Non-pigmented ciliary epithelial cell (primary cell): ENCODE results near the gene DBN1.
"Not testable (repeated sequence)": the region's sequence is repeated elsewhere in the genome, so short reads cannot be mapped to it uniquely, and the experiment has no call there.

Experiments
- DNase-seq: peaks from one replicate; pipeline ENCODE4 v3.0.0-alpha.2; 2010; ENCODE audit warnings: low read depth

Gene DBN1

GRCh38 chr5:177429248-177430040 lies 44.0 kb downstream of the DBN1 start:
- no peak for DNase-seq

- no peak for DNase-seq
Measured at GRCh38 chr5:177428574-177429217, 44.7 kb downstream of the DBN1 start.

DNA sequence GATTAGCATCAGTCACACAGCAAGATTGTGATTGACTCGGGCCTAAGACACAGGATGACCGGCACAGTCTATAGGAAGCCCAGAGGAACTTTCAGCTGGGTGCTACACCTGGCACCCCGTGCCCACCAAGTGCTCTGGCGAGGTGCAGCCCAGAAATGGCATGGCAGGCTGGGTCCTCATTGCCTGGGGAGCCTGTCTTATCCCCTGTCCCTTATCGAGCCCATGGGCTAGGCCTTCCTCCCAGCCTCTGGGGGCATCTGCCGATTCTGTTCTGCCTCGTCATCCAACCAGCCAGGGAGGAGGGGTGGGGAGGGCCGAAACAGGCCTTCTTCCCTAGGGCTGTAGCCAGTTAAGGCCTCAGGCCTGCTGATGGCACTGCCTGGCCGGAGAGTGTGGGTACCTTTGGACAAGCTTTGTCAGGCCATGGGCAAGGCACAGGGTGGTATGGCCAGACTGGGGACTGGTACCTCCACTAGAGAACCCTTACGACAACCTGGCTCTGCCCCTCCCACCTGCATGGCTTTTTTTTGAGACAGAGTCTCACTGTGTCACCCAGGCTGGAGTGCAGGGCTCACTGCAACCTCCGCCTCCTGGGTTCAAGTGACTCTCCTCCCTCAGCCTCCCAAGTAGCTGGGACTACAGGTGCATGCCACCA lies 45.4 kb downstream of the DBN1 start:
- no peak for DNase-seq

DNA sequence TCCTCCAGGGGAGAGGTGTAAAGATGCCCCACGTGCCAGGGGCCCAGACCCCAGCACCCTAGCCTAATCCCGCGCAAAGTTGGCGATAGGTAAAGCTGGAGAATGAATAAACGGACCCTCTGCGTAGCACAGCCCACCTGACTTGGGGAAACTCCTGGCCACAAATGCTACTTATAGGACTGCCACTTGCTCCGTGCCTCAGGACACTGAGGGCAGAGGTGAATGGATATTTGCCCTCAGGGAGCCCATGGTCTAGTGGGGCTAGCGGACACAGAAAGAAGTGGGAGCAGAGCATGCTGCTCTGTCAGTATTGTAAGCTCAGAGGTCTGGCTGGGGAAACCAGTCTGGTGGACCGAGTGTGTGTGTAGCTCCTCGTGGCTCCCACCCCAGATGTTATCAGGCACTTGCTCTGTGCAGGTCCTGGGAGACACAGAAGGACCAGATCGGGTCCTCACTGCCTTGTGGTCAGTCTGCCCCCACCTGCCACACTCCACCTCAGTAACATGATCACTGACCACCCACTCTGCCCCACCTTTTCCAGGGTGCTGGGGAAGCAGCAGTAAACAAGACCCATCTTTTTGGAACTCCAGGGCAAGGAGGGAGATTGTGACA lies 46.1 kb downstream of the DBN1 start:
- no peak for DNase-seq

GRCh38 chr5:177426566-177427210 lies 46.7 kb downstream of the DBN1 start, which contains the start of gene GRK6:
Gene GRK6 (plus strand): TSS chr5:177426676. CDS start chr5:177426846, 170 bp downstream.
- DNase-seq = no peak

GRCh38 chr5:177425801-177426565 lies 47.5 kb downstream of the DBN1 start:
- DNase-seq = peak; percentile 100

DNA sequence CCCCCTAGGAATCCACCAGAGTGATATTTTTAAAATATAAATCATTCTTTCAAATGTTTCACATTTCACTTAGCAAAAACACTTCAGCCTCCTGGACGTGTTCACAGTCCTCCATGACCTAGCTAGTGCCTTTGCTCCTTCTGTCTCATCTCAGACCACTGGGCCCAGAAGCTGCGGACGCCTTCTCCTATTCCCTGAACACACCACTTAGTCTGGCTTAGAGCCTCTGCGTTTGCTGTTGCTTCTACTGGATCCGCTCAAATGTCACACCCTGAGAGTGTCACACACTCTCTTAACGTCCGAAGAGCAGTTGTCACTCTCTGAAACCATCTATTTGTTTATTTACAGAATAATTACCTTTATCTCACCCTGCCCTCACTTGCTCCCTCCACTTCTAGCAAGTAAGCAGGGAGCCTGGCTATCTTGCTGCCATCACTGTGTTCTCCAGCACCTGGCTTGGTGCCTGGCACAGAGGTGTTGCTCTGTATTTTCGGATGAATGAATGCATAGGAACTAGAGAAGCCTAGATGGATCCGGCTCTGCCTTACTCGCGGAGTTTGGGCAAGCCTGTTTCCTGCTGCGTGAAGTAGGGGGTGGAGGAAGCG lies 48.1 kb downstream of the DBN1 start:
- DNase-seq = no peak

DNA sequence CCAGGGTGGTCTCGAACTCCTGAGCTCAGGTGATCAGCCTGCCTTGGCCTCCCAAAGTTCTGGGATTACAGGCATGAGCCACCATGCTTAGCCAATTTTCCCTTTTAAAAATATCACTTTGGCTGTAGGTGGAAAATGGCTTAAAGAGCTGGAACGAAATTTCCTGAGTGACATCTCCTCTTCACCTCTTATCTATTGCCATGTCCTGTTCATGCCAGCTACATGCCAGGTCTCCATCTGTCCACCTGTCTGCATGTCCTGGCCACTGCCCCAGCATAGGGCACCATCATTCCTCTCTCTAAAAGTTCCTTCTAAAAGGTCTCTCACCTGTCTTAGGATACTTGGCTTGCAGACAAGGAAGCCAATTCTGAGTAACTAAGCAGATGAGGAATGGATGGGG lies 49.8 kb downstream of the DBN1 start:
- DNase-seq = no peak

- DNase-seq = no peak
Measured at GRCh38 chr5:177421062-177421798, 52.2 kb downstream of the DBN1 start.

GRCh38 chr5:177420472-177420871 lies 53.0 kb downstream of the DBN1 start:
- DNase-seq = not testable (repeated sequence)

DNA sequence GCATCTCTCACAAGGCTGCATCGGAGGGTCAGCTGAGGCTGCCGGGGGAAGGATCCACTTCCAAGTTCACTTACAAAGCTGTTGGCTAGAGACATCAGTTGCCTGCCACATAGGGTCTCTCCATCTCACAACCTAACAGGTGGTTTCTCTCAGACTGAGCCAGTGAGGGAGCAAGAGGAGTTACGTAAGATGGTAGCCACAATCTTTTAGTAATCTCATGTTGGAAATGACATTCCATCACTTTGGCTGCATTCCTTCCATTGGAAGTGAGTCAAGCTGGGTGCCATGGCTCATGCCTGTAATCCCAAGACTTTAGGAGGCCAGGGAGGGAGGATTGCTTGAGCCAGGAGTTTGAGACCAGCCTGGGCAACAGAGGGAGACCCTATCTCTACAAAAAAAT lies 54.4 kb downstream of the DBN1 start:
- peak; percentile 34 for DNase-seq

GRCh38 chr5:177417081-177417480 lies 56.4 kb downstream of the DBN1 start:
- DNase-seq = not testable (repeated sequence)

- no peak for DNase-seq
Measured at GRCh38 chr5:177414481-177414880, 59.0 kb downstream of the DBN1 start.

DNA sequence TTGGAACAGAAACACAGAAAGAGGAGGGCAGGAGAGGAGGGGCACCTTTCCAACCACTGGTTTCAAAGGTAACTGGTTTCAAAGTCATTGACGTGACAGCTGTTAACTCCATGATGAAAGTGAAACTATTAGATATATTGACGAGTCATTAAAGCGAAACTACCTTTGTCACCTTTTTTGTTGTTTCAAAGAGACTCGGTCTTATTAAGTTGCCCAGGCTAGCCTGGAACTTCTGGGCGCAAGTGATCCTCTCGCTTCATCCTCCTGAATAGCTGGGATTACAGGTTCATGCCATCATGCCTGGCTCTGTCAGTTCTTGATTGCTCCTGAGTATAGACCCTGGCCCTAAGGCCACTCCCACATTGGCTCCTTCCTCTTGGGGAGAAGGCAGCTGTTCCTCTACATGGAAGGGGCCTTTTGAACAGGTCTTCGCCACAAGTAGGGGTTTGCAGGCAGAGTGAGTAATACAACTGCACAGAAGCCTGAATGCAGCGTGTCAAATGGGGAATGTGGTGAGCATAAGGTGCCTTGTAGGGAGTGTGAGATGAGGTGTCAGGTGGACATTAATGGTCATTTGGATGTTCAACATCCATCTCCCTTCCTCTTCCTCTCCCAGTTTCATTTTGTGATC lies 60.7 kb downstream of the DBN1 start:
- DNase-seq = no peak

DNA sequence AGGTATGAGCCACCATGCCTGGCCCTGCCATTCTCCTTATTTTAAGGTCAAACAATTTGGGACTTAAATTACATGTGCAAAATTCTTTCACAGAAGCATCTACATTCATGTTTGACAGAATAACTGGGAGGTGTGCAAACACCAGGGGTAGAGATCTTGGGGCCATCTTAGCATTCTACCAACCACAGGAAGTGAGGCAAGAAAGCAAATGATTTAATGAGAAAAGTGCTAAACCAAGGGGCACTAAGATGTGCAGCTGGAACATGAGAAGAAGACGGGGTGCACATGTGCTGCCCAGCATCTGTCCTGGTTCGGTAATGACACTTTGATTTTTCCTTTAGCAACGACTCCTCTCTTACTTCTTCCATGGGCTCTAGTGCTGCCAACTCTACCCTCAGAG lies 62.9 kb downstream of the DBN1 start:
- no peak for DNase-seq

DNA sequence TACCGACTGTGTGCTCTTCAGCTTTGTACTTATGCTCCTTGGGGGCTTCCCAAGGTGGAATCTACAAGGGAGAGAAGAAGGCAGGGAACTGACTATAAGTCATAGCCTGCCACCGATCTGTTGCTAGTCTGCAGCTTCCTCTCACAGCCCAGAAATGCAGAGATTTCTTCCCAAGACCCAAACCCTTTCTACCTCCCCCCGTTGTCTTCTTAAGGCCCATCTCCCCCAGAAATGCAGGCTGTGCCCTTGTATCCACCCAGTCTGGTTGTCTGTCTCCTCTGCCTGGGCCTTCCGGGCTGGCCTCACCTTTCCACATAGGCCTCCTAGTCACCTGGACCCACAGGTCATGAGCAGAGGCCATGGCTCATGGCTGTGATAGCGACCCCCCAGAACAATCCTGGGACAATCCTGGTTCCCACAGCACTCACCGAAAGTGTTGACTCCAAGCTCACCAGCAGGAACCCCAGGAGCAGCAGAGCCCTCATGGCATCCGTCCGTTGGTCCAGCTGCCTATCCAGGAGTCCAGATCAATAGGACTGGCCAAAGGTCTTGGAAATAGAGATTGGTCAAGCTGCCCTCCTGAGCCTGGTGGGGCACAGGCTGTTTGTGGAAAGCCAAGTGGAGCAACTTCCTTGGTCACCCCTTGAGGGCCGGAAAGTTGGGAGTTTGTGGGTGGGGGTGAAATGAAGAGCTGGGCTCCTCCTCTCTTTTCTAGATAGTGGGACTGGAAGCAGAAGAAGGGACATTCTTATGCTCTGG lies 64.2 kb downstream of the DBN1 start, which contains the start of gene F12:
Gene F12 (minus strand): TSS at position 522 of the 759 bp plus-strand sequence. CDS start 37 bp downstream, at position 485.
- no peak for DNase-seq
